ENCODE results near the gene UAP1.

The UAP1 gene

DNA sequence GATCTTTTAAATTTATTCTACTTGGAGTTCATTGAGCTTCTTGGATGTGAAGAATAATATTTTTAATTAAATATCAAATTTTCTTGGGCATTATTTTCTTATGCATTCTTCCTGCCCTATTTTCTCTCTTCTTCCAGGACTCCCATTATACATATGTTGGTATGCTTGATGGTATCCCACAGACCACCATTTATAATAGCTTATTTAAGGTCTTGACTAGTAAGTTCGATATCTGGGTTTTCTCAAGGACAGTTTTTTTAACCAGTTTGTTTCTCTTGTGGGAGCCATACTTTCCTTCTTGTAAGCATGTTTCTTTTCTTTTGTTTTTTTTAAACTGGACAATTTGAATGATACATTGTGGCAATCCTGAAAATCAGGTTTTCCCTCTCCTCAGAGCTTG is 55.3 kb downstream of the UAP1 start:
- Mint-ChIP-seq H3K27me3 (no peaks in the 10 kb centered on the region), H3K4me1 (ENCODE audit: low read depth) (peaks cover 3% of the 10 kb centered on the region), H3K27ac (no peak overlapping the region), H3K4me3 (no peak overlapping the region), H3K36me3 (ENCODE audit: low read depth) (peaks cover 19% of the 10 kb centered on the region), H3K9me3 (peaks cover 12% of the 10 kb centered on the region)
- DNase-seq: no peak

GRCh38 chr1:162617513-162617912 is 56.0 kb downstream of the UAP1 start:
- no peak for DNase-seq
- peaks cover 3% of the 10 kb centered on the region for H3K4me1 Mint-ChIP-seq (ENCODE audit: low read depth)
- no peaks in the 10 kb centered on the region for H3K27me3 Mint-ChIP-seq
- peaks cover 12% of the 10 kb centered on the region for H3K9me3 Mint-ChIP-seq
- peaks cover 19% of the 10 kb centered on the region for H3K36me3 Mint-ChIP-seq (ENCODE audit: low read depth)
- H3K4me3 Mint-ChIP-seq: no peak overlapping the region
- H3K27ac Mint-ChIP-seq: no peak overlapping the region

GRCh38 chr1:162619076-162619475 is 57.6 kb downstream of the UAP1 start:
- no peaks in the 10 kb centered on the region for H3K27me3 Mint-ChIP-seq
- H3K27ac Mint-ChIP-seq: no peak overlapping the region
- H3K4me3 Mint-ChIP-seq: no peak overlapping the region
- H3K9me3 Mint-ChIP-seq: peaks cover 12% of the 10 kb centered on the region
- H3K4me1 Mint-ChIP-seq (ENCODE audit: low read depth): no peaks in the 10 kb centered on the region
- no peak for DNase-seq
- peaks cover 19% of the 10 kb centered on the region for H3K36me3 Mint-ChIP-seq (ENCODE audit: low read depth)

- Mint-ChIP-seq H3K4me1 (ENCODE audit: low read depth) (no peaks in the 10 kb centered on the region), H3K27ac (no peak overlapping the region), H3K9me3 (peaks cover 12% of the 10 kb centered on the region), H3K4me3 (no peak overlapping the region), H3K36me3 (ENCODE audit: low read depth) (peaks cover 19% of the 10 kb centered on the region), H3K27me3 (peaks cover 3% of the 10 kb centered on the region)
- DNase-seq: no peak
Measured at GRCh38 chr1:162621256-162621655, 59.7 kb downstream of the UAP1 start.

DNA sequence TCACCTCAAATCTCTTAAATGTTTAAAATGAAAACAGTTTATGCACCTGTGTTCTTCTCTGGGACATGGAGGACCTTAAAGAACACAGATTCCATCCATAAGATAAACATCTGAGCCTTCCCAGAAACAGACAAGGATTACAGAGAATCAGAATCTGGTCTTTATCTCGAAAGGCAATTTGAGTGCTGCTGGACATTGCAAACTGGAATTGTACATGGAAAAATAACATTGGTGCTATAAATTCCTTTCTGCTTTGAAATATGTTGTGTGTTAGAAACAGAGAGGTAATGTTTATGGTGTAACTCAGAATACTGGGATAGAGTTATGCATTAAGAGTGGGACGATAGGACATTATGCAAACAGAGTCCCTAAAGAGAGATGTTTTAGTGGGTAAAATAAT is 64.2 kb downstream of the UAP1 start:
- no peak for DNase-seq
- Mint-ChIP-seq H3K4me3 (no peak overlapping the region), H3K36me3 (ENCODE audit: low read depth) (no peaks in the 10 kb centered on the region), H3K27me3 (peaks cover 10% of the 10 kb centered on the region), H3K27ac (no peak overlapping the region), H3K9me3 (no peaks in the 10 kb centered on the region), H3K4me1 (ENCODE audit: low read depth) (peaks cover 3% of the 10 kb centered on the region)

DNA sequence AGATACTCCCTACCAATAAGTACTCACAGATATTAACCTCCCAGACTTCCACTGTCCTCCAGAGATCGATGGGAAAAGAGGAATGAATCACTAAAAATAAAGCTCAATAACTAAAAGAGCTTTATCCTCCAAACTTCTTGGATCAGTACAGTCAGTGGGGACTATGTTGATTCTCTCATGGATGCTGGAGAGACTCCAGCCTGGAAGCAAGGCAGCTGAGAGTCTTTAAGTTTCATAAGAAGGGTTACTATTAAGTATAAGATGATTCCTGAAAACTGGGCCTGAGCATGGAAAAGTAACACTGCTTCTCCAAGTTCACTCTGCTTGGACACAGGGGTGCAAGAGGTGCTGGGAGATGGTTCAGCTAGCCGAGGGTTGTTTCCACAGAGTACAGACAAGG is 64.6 kb downstream of the UAP1 start:
- no peak for DNase-seq
- H3K27ac Mint-ChIP-seq: no peak overlapping the region
- no peaks in the 10 kb centered on the region for H3K9me3 Mint-ChIP-seq
- H3K4me1 Mint-ChIP-seq (ENCODE audit: low read depth): peaks cover 4% of the 10 kb centered on the region
- peaks cover 10% of the 10 kb centered on the region for H3K27me3 Mint-ChIP-seq
- H3K4me3 Mint-ChIP-seq: no peak overlapping the region
- H3K36me3 Mint-ChIP-seq (ENCODE audit: low read depth): no peaks in the 10 kb centered on the region

- Mint-ChIP-seq H3K36me3 (ENCODE audit: low read depth) (no peaks in the 10 kb centered on the region), H3K4me3 (no peak overlapping the region), H3K4me1 (ENCODE audit: low read depth) (peaks cover 4% of the 10 kb centered on the region), H3K27me3 (peaks cover 10% of the 10 kb centered on the region), H3K27ac (no peak overlapping the region), H3K9me3 (no peaks in the 10 kb centered on the region)
- no peak for DNase-seq
Measured at GRCh38 chr1:162626761-162627160, 65.2 kb downstream of the UAP1 start.

DNA sequence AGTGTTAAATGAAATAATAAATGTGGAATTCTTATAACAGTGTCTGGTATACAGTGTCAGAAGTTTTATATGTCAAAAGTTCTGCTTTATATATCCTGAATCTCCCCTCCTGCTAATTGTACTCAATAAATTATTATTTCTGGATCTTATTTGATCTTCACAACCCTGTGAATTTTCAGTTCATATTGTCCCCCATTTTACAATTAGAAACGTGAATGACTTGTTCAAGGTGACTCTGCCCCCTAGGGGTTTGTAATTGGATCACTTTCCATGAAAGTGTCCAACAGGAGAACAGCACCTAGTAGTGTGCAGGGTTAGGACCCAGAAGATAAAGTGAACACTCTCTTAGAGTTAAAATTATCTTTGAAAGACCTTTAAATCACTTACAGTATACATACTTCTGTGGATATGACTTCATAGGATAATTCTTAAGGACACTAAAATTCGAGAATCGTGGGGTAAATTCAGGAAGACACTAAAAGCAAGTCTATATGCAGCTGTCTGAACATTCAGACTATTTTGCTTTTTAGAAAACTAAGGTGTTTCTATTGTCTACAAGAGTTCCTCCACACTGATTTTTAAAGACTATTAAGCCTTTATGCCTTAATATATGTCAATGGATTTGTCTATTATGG is 66.3 kb downstream of the UAP1 start:
- H3K27me3 Mint-ChIP-seq: peaks cover 10% of the 10 kb centered on the region
- H3K36me3 Mint-ChIP-seq (ENCODE audit: low read depth): no peaks in the 10 kb centered on the region
- H3K4me3 Mint-ChIP-seq: no peak overlapping the region
- H3K4me1 Mint-ChIP-seq (ENCODE audit: low read depth): peaks cover 4% of the 10 kb centered on the region
- no peaks in the 10 kb centered on the region for H3K9me3 Mint-ChIP-seq
- no peak overlapping the region for H3K27ac Mint-ChIP-seq
- no peak for DNase-seq

DNA sequence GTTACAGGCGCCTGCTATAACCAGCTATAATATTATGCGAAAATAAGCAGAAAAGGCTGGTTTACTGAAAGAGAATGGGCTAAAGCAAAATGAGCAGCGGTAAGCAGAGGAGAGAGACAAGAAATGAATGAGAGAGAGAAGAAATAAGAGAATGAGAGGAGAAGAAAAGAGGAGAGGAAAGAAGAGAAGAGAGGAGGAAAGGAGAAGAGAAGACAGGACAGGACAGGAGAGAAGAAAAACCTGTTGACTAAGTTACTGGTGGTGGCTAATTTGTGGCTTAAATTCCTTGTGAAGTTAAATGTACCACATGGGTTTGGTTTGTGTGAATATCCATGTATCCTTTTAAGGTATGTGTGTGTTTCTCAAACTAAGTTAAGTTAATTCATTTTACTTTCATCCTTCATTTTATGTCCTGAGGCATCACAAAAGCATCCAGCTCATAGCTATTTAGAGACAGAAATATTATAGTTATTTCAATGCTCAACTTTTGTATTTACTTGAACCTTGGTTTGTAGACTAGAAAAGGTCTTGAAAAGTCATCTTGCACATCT is 67.6 kb downstream of the UAP1 start:
- Mint-ChIP-seq H3K4me3 (no peak overlapping the region), H3K4me1 (ENCODE audit: low read depth) (peaks cover 4% of the 10 kb centered on the region), H3K27me3 (peaks cover 10% of the 10 kb centered on the region), H3K36me3 (ENCODE audit: low read depth) (no peaks in the 10 kb centered on the region), H3K9me3 (no peaks in the 10 kb centered on the region), H3K27ac (no peak overlapping the region)
- DNase-seq: no peak

- no peak overlapping the region for H3K27ac Mint-ChIP-seq
- H3K27me3 Mint-ChIP-seq: peaks cover 10% of the 10 kb centered on the region
- H3K4me3 Mint-ChIP-seq: no peak overlapping the region
- H3K4me1 Mint-ChIP-seq (ENCODE audit: low read depth): peaks cover 4% of the 10 kb centered on the region
- H3K9me3 Mint-ChIP-seq: no peaks in the 10 kb centered on the region
- no peaks in the 10 kb centered on the region for H3K36me3 Mint-ChIP-seq (ENCODE audit: low read depth)
- DNase-seq: no peak
Measured at GRCh38 chr1:162629651-162630050, 68.1 kb downstream of the UAP1 start.

DNA sequence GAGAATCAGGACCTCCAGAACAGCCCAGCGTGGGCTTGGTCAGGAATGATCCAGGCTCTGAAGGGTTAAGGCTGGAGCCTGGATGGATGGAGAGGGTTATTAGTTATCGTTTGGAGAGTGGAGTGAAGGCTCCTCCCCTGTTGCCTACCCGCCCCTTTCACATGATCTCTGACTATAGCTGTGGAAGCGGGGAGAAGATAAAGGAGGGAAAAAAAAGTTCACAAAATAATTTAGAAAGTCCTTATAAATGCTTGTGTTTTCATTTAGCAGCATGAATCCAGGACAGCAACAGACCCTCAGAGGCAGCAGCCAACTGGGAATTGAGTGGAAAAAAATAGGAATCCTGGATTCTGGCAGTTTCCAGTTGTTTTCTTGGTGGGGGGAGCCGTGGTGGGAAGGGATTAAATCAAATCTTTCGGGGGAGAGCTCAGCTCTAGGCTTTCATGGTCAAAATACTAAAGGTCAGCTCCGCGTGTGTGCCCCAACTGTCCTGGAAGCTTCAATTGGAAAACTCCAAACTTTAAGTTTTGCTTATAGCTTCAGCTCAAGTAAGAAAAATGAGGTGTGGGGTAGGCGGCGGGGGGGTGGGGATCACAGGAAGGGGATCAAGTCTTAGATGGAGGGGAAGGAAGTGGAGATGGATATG is 70.1 kb downstream of the UAP1 start:
- peaks cover 5% of the 10 kb centered on the region for H3K27me3 Mint-ChIP-seq
- H3K27ac Mint-ChIP-seq: no peak overlapping the region
- H3K9me3 Mint-ChIP-seq: no peaks in the 10 kb centered on the region
- no peaks in the 10 kb centered on the region for H3K36me3 Mint-ChIP-seq (ENCODE audit: low read depth)
- no peak overlapping the region for H3K4me3 Mint-ChIP-seq
- peaks cover 4% of the 10 kb centered on the region for H3K4me1 Mint-ChIP-seq (ENCODE audit: low read depth)
- DNase-seq: no peak

DNA sequence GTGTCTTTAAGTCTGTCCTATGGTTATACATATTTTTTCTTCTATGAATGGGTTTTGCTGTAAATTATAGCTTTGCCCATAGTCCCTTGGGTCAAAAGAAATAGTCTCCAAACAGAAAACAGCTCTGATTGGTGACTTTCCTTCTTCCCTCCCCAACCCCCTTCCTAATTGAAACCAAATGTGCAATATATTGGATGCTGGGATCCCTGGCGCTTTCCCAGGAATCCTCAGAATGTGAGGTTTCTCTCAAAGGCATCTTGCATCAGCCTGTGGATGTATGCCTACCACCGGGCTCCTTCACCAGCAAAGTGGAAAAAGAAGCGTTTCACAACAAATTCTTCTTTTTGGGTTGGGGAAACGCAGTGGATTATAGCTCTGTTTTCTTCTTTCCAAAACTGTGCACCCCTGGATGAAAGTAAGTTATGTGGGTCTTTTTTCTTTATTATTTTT is 70.7 kb downstream of the UAP1 start, which contains the start of gene DDR2:
TSS of gene DDR2 (plus strand) at position 248 of the 450 bp plus-strand sequence. CDS start 86,600 bp downstream, outside the sequence.
- no peak for DNase-seq
- H3K36me3 Mint-ChIP-seq (ENCODE audit: low read depth): no peaks in the 10 kb centered on the region
- H3K27me3 Mint-ChIP-seq: peaks cover 2% of the 10 kb centered on the region
- H3K4me3 Mint-ChIP-seq: no peak within 1 kb of the TSS
- H3K4me1 Mint-ChIP-seq (ENCODE audit: low read depth): peaks cover 1% of the 10 kb centered on the region
- no peak within 1 kb of the TSS for H3K27ac Mint-ChIP-seq
- H3K9me3 Mint-ChIP-seq: no peaks in the 10 kb centered on the region

- H3K27me3 Mint-ChIP-seq: no peaks in the 10 kb centered on the region
- H3K36me3 Mint-ChIP-seq (ENCODE audit: low read depth): no peaks in the 10 kb centered on the region
- no peak for DNase-seq
- no peaks in the 10 kb centered on the region for H3K9me3 Mint-ChIP-seq
- H3K4me3 Mint-ChIP-seq: no peak overlapping the region
- H3K27ac Mint-ChIP-seq: no peak overlapping the region
- peaks cover 1% of the 10 kb centered on the region for H3K4me1 Mint-ChIP-seq (ENCODE audit: low read depth)
Measured at GRCh38 chr1:162632698-162633080, 71.2 kb downstream of the UAP1 start.

DNA sequence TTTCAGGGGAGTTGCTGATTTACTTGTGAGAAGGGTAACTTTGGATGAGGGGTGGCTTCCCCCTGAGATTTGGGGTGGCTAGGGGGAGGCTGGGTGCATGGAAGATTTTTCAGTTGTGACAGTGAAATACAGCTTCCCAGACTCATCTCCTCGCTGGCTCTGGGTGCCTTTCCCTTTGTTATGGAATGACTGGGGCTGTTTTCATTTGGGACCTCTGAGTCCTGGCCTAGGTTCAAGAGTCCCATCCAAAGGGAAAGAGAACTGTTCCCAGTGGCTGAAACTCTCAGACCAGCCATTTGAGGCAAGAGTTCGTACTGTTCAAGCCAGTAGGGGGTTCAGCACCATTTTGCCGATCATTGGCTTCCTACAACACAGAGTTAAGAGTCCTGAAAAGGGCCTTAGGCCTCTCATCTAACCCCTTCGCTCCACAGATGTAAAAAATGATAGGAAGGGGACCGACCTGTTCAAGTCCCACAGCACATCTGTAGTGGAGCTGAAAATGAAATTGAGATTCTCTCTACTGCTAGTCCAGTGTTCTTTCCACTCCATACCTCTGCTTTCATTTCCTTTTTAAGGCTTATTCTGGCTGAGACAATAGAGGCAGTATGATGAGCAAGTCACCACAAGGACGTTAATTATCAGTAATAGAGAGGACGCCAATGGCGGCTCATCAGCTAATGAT is 71.7 kb downstream of the UAP1 start:
- Mint-ChIP-seq H3K36me3 (ENCODE audit: low read depth) (no peaks in the 10 kb centered on the region), H3K27ac (no peak overlapping the region), H3K9me3 (no peaks in the 10 kb centered on the region), H3K27me3 (no peaks in the 10 kb centered on the region), H3K4me3 (no peak overlapping the region), H3K4me1 (ENCODE audit: low read depth) (peaks cover 1% of the 10 kb centered on the region)
- DNase-seq: no peak

DNA sequence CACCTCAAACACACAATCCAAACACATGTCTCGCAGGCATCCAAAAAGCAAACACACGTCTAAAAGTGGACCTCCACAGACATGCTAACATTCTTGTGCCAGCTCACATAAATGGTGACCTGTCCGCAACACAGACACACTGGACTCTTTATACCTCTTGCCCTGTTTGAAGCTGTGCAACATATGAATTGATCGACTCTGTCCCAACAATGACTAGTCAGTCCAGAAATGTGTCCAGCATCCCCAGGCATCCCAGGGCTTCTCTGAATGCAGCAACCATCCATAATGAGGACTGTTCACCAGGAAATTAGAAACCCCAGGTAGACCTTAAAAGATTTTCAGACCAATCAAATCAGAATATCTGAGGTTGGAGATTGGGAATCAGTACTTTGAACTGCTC is 73.9 kb downstream of the UAP1 start:
- Mint-ChIP-seq H3K9me3 (no peaks in the 10 kb centered on the region), H3K27ac (no peak overlapping the region), H3K4me1 (ENCODE audit: low read depth) (peaks cover 1% of the 10 kb centered on the region), H3K4me3 (no peak overlapping the region), H3K27me3 (peaks cover 2% of the 10 kb centered on the region), H3K36me3 (ENCODE audit: low read depth) (no peaks in the 10 kb centered on the region)
- no peak for DNase-seq

All from activated T-cell treated with anti-CD3 and anti-CD28 coated beads, Interleukin-2, amount 50 U/mL, for 24 hours (primary cell).